Peyer's patch (tissue), 4 donors: ENCODE results near the gene LINGO4.

Experiments used
- CTCF ChIP-seq, 6 experiments: fragments of 450-650 bp in 4 of 6; fragments of 200-600 bp in 2 of 6; sonication (generic) in 1 of 6; IDR thresholded peaks; one replicate each; pipeline ENCODE4 v1.5.1; 2017 to 2019; ENCODE audit warnings: antibody characterized with exemption in 6 of 6, mild to moderate bottlenecking in 3 of 6, moderate library complexity in 1 of 6
- POLR2A ChIP-seq, 2 donors: fragments of 450-650 bp; IDR thresholded peaks; one replicate each; pipeline ENCODE4 v1.5.1; 2017; ENCODE audit warnings: antibody characterized with exemption in 2 of 2, mild to moderate bottlenecking in 2 of 2, moderate library complexity in 2 of 2

- TF ChIP-seq CTCF (IDR thresholded peaks at IDR 0.05) = no peak
- no peak for TF ChIP-seq POLR2A (IDR thresholded peaks at IDR 0.05)
These were observed 22.6 kb upstream of the LINGO4 start for GRCh38 chr1:151827853-151828252.
